Omental fat pad (tissue), 4 donors: ENCODE data around the gene KCNJ6. TPM values are rescaled to one million over a fixed set of nuclear protein-coding genes. Genes with fewer than 3 reads are reported as not detected.
"Not testable (repeated sequence)": the region's sequence is repeated elsewhere in the genome, so short reads cannot be mapped to it uniquely, and the experiment has no call there.

ENCODE experiments used
- ATAC-seq: fragments of 150-250 bp; one replicate; pipeline ENCODE4 v1.9.1; 2016; ENCODE audit warnings: mild to moderate bottlenecking, moderate library complexity; ENCODE audit not compliant: low FRiP score
- DNase-seq: peaks from one replicate; pipeline ENCODE4 v3.0.0-alpha.2; 2019; ENCODE audit warnings: low spot score
- CTCF ChIP-seq, 3 donors: fragments of 450-650 bp; IDR thresholded peaks; one replicate each; pipeline ENCODE4 v1.5.1; 2016 to 2017; ENCODE audit warnings: antibody characterized with exemption in 3 of 3, mild to moderate bottlenecking in 3 of 3, moderate library complexity in 2 of 3
- total RNA-seq, 4 donors: library from RNA; depleted of rRNA; stranded (reverse); fragments of >200 nt; gene quantifications; one replicate each; pipeline ENCODE4 v1.1.0, GENCODE V29; 2016

Gene KCNJ6
- total RNA-seq, 4 donors from 2014 or later, result not detected

- ATAC-seq, result no peak
- no peak for TF ChIP-seq CTCF (IDR thresholded peaks at IDR 0.05)
Measured at GRCh38 chr21:37645848-37646247, 270.4 kb downstream of the KCNJ6 start.

GRCh38 chr21:37644636-37645035, 271.6 kb downstream of the KCNJ6 start:
- TF ChIP-seq CTCF (IDR thresholded peaks at IDR 0.05), result no peak
- DNase-seq (no peak), ATAC-seq (no peak)

More at GRCh38 chr21:37645848-37646247, 270.4 kb downstream of the KCNJ6 start:
- DNase-seq, result no peak

GRCh38 chr21:37643862-37644261, 272.4 kb downstream of the KCNJ6 start:
- DNase-seq, ATAC-seq: not testable (repeated sequence)

GRCh38 chr21:37642493-37642892, 273.8 kb downstream of the KCNJ6 start:
- DNase-seq (no peak), ATAC-seq (no peak)
- TF ChIP-seq CTCF (IDR thresholded peaks at IDR 0.05), result no peak

- DNase-seq, result no peak
- TF ChIP-seq CTCF (IDR thresholded peaks at IDR 0.05), result no peak
- ATAC-seq, result no peak
Measured at GRCh38 chr21:37639756-37640155, 276.5 kb downstream of the KCNJ6 start.

GRCh38 chr21:37636152-37636860, 280.0 kb downstream of the KCNJ6 start:
- DNase-seq, result no peak
- TF ChIP-seq CTCF (IDR thresholded peaks at IDR 0.05), result no peak
- ATAC-seq, result no peak

- ATAC-seq (no peak), DNase-seq (no peak)
- no peak for TF ChIP-seq CTCF (IDR thresholded peaks at IDR 0.05)
Measured at GRCh38 chr21:37631319-37632117, 284.7 kb downstream of the KCNJ6 start.
